ENCODE results near the gene RAB3IP.
"Not testable (repeated sequence)": the region's sequence is repeated elsewhere in the genome, so short reads cannot be mapped to it uniquely, and the experiment has no call there.

Gene RAB3IP

GRCh38 chr12:69835081-69835480 is 96.4 kb downstream of the RAB3IP start:
- no peak for DNase-seq (ENCODE audit: low read depth in 2 of 2)

GRCh38 chr12:69836015-69836414 is 97.4 kb downstream of the RAB3IP start:
- no peak for DNase-seq (ENCODE audit: low read depth in 2 of 2)

- no peak for DNase-seq (ENCODE audit: low read depth in 2 of 2)
Observed at GRCh38 chr12:69837191-69837590, 98.5 kb downstream of the RAB3IP start.

- no peak for DNase-seq (ENCODE audit: low read depth in 2 of 2)
Observed at GRCh38 chr12:69837657-69838415, 99.2 kb downstream of the RAB3IP start.

GRCh38 chr12:69840727-69841126 is 102.1 kb downstream of the RAB3IP start:
- no peak for DNase-seq (ENCODE audit: low read depth in 2 of 2)

GRCh38 chr12:69843608-69844007 is 104.9 kb downstream of the RAB3IP start:
- DNase-seq (ENCODE audit: low read depth in 2 of 2): no peak

GRCh38 chr12:69844416-69844815 is 105.8 kb downstream of the RAB3IP start:
- DNase-seq (ENCODE audit: low read depth in 2 of 2): no peak

- no peak for DNase-seq (ENCODE audit: low read depth in 2 of 2)
Observed at GRCh38 chr12:69844836-69845235, 106.2 kb downstream of the RAB3IP start.

- no peak for DNase-seq (ENCODE audit: low read depth in 2 of 2)
Observed at GRCh38 chr12:69846976-69847375, 108.3 kb downstream of the RAB3IP start.

GRCh38 chr12:69851976-69852375 is 113.3 kb downstream of the RAB3IP start:
- no peak for DNase-seq (ENCODE audit: low read depth in 2 of 2)

- DNase-seq (ENCODE audit: low read depth in 2 of 2): not testable (repeated sequence)
Observed at GRCh38 chr12:69853176-69853961, 114.7 kb downstream of the RAB3IP start.

- no peak for DNase-seq (ENCODE audit: low read depth in 2 of 2)
Observed at GRCh38 chr12:69866698-69867097, 128.0 kb downstream of the RAB3IP start.

- no peak for DNase-seq (ENCODE audit: low read depth in 2 of 2)
Observed at GRCh38 chr12:69868695-69869094, 130.0 kb downstream of the RAB3IP start.

GRCh38 chr12:69872804-69873203 is 134.1 kb downstream of the RAB3IP start:
- no peak for DNase-seq (ENCODE audit: low read depth in 2 of 2)

Measured in stimulated activated CD8-positive, alpha-beta memory T cell treated with anti-CD3 and anti-CD28 coated beads, Interleukin-15, amount 100 ng/mL, for 48 hours (primary cell).